SK-N-SH (cell line): ENCODE results near the gene PPP2R5B. TPM values are rescaled to one million over a fixed set of nuclear protein-coding genes. Genes with fewer than 3 reads are reported as not detected.

Experiments
- CTCF ChIA-PET: fragments of 300-600, 350-600 bp; formaldehyde crosslinking; extraction: SDS; loops from one replicate; lab custom pipeline; 2021; lab: Yijun Ruan, JAX
- POLR2A ChIA-PET: fragments of 350-600 bp; sonication (Branson Sonifier 250); formaldehyde crosslinking; extraction: SDS; loops from one replicate; lab custom pipeline; 2020; ENCODE audit warnings: antibody characterized with exemption, inconsistent platforms; lab: Yijun Ruan, JAX
- DNase-seq: peaks from one replicate; pipeline ENCODE4 v3.0.0; 2012
- H2AFZ ChIP-seq: fragments of 200-600 bp; sonication (generic); 2 replicates; pipeline ENCODE4 v1.8.1; 2016; ENCODE audit warnings: antibody characterized with exemption, mild to moderate bottlenecking, low read depth
- H3F3A ChIP-seq: fragments of 200-600 bp; sonication (generic); replicated peaks from 2 replicates; pipeline ENCODE3; 2016; ENCODE audit warnings: antibody characterized with exemption, mild to moderate bottlenecking; ENCODE audit not compliant: insufficient read depth
- H3K27ac ChIP-seq, 2 experiments: fragments of 200-500 bp in 1 of 2; fragments of 200-600 bp in 1 of 2; sonication (Bioruptor generic) in 1 of 2; sonication (generic), shearing (Covaris generic) in 1 of 2; 2 replicates each; pipeline versions ENCODE4 v1.5.1 to v1.6.1; 2014 to 2016; ENCODE audit warnings: low read depth in 2 of 2, inconsistent platforms in 1 of 2, low read length in 1 of 2, mild to moderate bottlenecking in 1 of 2, mixed read lengths in 1 of 2
- H3K27me3 ChIP-seq: fragments of 200-600 bp; sonication (generic), shearing (Covaris generic); 2 replicates; pipeline ENCODE4 v1.6.1; 2016; ENCODE audit warnings: mixed run types; ENCODE audit not compliant: insufficient read depth
- H3K36me3 ChIP-seq, 2 experiments: fragments of 200-500 bp in 1 of 2; fragments of 200-600 bp in 1 of 2; sonication (Bioruptor generic) in 1 of 2; sonication (generic) in 1 of 2; replicated peaks in 1 of 2; 2 replicates each; pipeline versions ENCODE3 to v1.5.1; 2014 to 2016; ENCODE audit warnings: low read length in 1 of 2, mild to moderate bottlenecking in 1 of 2; ENCODE audit not compliant: insufficient read depth in 2 of 2, control insufficient read depth in 1 of 2
- H3K4me1 ChIP-seq, 2 experiments: fragments of 200-500 bp in 1 of 2; fragments of 200-600 bp in 1 of 2; sonication (Bioruptor generic) in 1 of 2; sonication (generic), shearing (Covaris generic) in 1 of 2; 2 replicates each; pipeline versions ENCODE4 v1.5.1 to v1.6.1; 2014 to 2016; ENCODE audit warnings: low read depth in 1 of 2, low read length in 1 of 2, mixed run types in 1 of 2; ENCODE audit not compliant: insufficient read depth in 2 of 2, control insufficient read depth in 1 of 2
- H3K4me2 ChIP-seq: fragments of 200-600 bp; sonication (generic), shearing (Covaris generic); 2 replicates; pipeline ENCODE4 v1.6.1; 2017; ENCODE audit warnings: mixed run types
- H3K4me3 ChIP-seq, 2 experiments: fragments of 200-500 bp in 1 of 2; fragments of 200-600 bp in 1 of 2; sonication (Bioruptor generic) in 1 of 2; sonication (generic), shearing (Covaris generic) in 1 of 2; 2 replicates each; pipeline versions ENCODE4 v1.5.1 to v1.8.1; 2014 to 2016; ENCODE audit warnings: low read depth in 2 of 2, inconsistent platforms in 1 of 2, low read length in 1 of 2, mild to moderate bottlenecking in 1 of 2, mixed read lengths in 1 of 2, moderate library complexity in 1 of 2
- H3K79me2 ChIP-seq: fragments of 200-600 bp; sonication (generic); 2 replicates; pipeline ENCODE4 v1.8.1; 2017; ENCODE audit warnings: mild to moderate bottlenecking; ENCODE audit not compliant: insufficient read depth
- H3K9ac ChIP-seq: fragments of 200-600 bp; sonication (generic); 2 replicates; pipeline ENCODE4 v1.6.1; 2017; ENCODE audit warnings: mixed run types
- H3K9me2 ChIP-seq: fragments of 200-600 bp; sonication (generic); 2 replicates; pipeline ENCODE4 v1.6.1; 2017; ENCODE audit warnings: mixed run types
- H3K9me3 ChIP-seq: fragments of 200-600 bp; sonication (generic); 2 replicates; pipeline ENCODE4 v1.6.1; 2017; ENCODE audit warnings: mixed run types, mild to moderate bottlenecking, moderate library complexity
- H4K20me1 ChIP-seq: fragments of 200-600 bp; sonication (generic); 2 replicates; pipeline ENCODE4 v1.6.1; 2017; ENCODE audit warnings: mild to moderate bottlenecking, mixed run types; ENCODE audit not compliant: insufficient read depth
- CTCF ChIP-seq: fragments of 200-600 bp; sonication (generic); IDR thresholded peaks from 2 replicates; pipeline ENCODE4 v1.6.1; 2017; ENCODE audit warnings: antibody characterized with exemption, mild to moderate bottlenecking, moderate library complexity
- ELF1 ChIP-seq: IDR thresholded peaks from 2 replicates; pipeline ENCODE4 v1.4.0; 2012
- EP300 ChIP-seq, 2 experiments: IDR thresholded peaks; 2 replicates each; pipeline versions ENCODE4 v1.4.0 to v1.6.1; 2012; ENCODE audit warnings: borderline replicate concordance in 1 of 2, low read depth in 1 of 2, low read length in 1 of 2
- FOXM1 ChIP-seq: IDR thresholded peaks from 2 replicates; pipeline ENCODE4 v1.4.0; 2012; ENCODE audit warnings: low read depth, mild to moderate bottlenecking
- GATA2 ChIP-seq: sonication (generic); formaldehyde crosslinking; IDR thresholded peaks from 2 replicates; pipeline ENCODE4 v1.5.0; 2020; ENCODE audit warnings: mild to moderate bottlenecking, missing genetic modification reagents
- JUND ChIP-seq: IDR thresholded peaks from 2 replicates; pipeline ENCODE4 v1.4.0; 2012
- MXI1 ChIP-seq: IDR thresholded peaks from 2 replicates; pipeline ENCODE4 v1.6.1; 2012; ENCODE audit warnings: mild to moderate bottlenecking, low read depth, low read length, improper control_type of control experiment
- RCOR1 ChIP-seq: fragments of 150-350 bp; IDR thresholded peaks from 2 replicates; pipeline ENCODE4 v1.6.1; 2017; ENCODE audit warnings: antibody characterized with exemption, low read length
- RXRA ChIP-seq: IDR thresholded peaks from 2 replicates; pipeline ENCODE4 v1.4.0; 2012; ENCODE audit warnings: low read depth, mild to moderate bottlenecking, borderline replicate concordance
- ZBTB33 ChIP-seq: IDR thresholded peaks from 2 replicates; pipeline ENCODE4 v1.4.0; 2012; ENCODE audit warnings: low read depth, borderline replicate concordance
- WGBS: methylation state at CpG from one replicate; pipeline ENCODE4 v1.1.6; 2017; ENCODE audit warnings: low lambda C conversion rate; 5-methylcytosine and 5-hydroxymethylcytosine counted together
- polyA plus RNA-seq, 3 experiments: library from polyadenylated mRNA; depleted of rRNA; stranded (reverse); fragments of >200 nt; gene quantifications; 2 replicates each; pipeline ENCODE4 v1.2.3, GENCODE V29; 2012
- TF ChIP-seq, protein P1 (sequence below): IDR thresholded peaks from 2 replicates; pipeline ENCODE4 v1.4.0; 2012; ENCODE audit warnings: low read depth, borderline replicate concordance
- TF ChIP-seq, protein P2 (sequence below): fragments of 150-350 bp; IDR thresholded peaks from 2 replicates; pipeline ENCODE4 v1.6.1; 2016; ENCODE audit warnings: mild to moderate bottlenecking, low read depth, low read length

PPP2R5B gene
- polyA plus RNA-seq, 1 of the 3 experiments (the other 2 are of a cell fraction), result 15.1 TPM

- TF ChIP-seq EP300 (IDR thresholded peaks at IDR 0.05; ENCODE audit: borderline replicate concordance in 1 of 2, low read depth in 1 of 2, low read length in 1 of 2), result no peak
These were observed 6.5 kb upstream of the PPP2R5B start (continued) for GRCh38 chr11:64918017-64918416.

GRCh38 chr11:64919627-64920026 lies 4.9 kb upstream of the PPP2R5B start:
- Histone ChIP-seq H3K9me2 (no peaks in the 10 kb centered on the region), H3K9me3 (no peaks in the 10 kb centered on the region), H3K9ac (no peak overlapping the region), H3K4me2 (no peak overlapping the region), H3F3A (no peaks in the 10 kb centered on the region), H4K20me1 (no peaks in the 10 kb centered on the region), H3K36me3 (no peaks in the 10 kb centered on the region), H3K4me1 (peaks cover 15 to 17% of the 10 kb centered on the region in 2 experiments; a peak in 3 of 4 replicates), H3K27me3 (no peaks in the 10 kb centered on the region), H2AFZ (no peak overlapping the region), H3K4me3 (no peak overlapping the region), H3K27ac (no peak overlapping the region), H3K79me2 (peaks cover 17% of the 10 kb centered on the region; the same call in 1 of the 2 replicates)
- no peak for DNase-seq
- TF ChIP-seq GATA2 (CRISPR knock-in tag) (no peak), MXI1 (no peak), JUND (no peak)
- TF ChIP-seq, protein P1, sequence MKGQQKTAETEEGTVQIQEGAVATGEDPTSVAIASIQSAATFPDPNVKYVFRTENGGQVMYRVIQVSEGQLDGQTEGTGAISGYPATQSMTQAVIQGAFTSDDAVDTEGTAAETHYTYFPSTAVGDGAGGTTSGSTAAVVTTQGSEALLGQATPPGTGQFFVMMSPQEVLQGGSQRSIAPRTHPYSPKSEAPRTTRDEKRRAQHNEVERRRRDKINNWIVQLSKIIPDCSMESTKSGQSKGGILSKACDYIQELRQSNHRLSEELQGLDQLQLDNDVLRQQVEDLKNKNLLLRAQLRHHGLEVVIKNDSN, result no peak
- 89% methylated on average over 8 of the region's 8 CpGs for WGBS
- CTCF ChIA-PET, result interaction anchor here (1.0 to 2.2 kb wide), 4 partner anchors 26 to 79 kb away, joined by 3 to 5 read pairs (median 4); partner anchors contain the start of gene CDC42BPG
- POLR2A ChIA-PET, result no interaction called here

DNA sequence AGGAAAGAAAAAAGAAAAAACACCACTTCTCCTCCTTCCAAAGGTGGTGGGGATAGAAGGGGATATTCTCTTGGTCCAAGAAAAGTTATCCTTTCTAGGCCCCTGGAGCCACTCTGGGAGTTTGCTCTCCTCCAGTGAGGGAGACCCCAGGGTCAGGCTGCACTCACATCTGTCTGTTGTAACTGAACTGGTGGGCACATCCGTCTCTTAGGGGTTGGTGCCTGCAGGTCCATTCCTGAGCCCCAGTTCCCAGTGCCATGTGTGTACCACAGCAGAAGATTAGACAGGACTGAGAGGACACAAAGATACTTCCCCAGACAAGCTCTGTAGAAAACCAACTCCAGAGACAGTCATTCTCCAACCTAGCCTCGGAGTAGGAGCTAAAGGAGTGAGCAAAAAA lies 4.4 kb upstream of the PPP2R5B start:
- Histone ChIP-seq H3K4me3 (no peak overlapping the region), H4K20me1 (no peaks in the 10 kb centered on the region), H3K9me2 (no peaks in the 10 kb centered on the region), H2AFZ (no peak overlapping the region), H3K27ac (no peak overlapping the region), H3F3A (no peaks in the 10 kb centered on the region), H3K9ac (no peak overlapping the region), H3K4me2 (no peak overlapping the region), H3K27me3 (no peaks in the 10 kb centered on the region), H3K79me2 (peaks cover 22% of the 10 kb centered on the region; the same call in 1 of the 2 replicates), H3K9me3 (no peaks in the 10 kb centered on the region), H3K36me3 (no peaks in the 10 kb centered on the region), H3K4me1 (peaks cover 15 to 17% of the 10 kb centered on the region in 2 experiments; a peak in 3 of 4 replicates)
- POLR2A ChIA-PET, result no interaction called here
- 86% methylated on average over 1 of the region's 2 CpGs for WGBS
- no peak for TF ChIP-seq FOXM1
- TF ChIP-seq ELF1, result no peak
- TF ChIP-seq MXI1, result no peak
- TF ChIP-seq, protein P2, sequence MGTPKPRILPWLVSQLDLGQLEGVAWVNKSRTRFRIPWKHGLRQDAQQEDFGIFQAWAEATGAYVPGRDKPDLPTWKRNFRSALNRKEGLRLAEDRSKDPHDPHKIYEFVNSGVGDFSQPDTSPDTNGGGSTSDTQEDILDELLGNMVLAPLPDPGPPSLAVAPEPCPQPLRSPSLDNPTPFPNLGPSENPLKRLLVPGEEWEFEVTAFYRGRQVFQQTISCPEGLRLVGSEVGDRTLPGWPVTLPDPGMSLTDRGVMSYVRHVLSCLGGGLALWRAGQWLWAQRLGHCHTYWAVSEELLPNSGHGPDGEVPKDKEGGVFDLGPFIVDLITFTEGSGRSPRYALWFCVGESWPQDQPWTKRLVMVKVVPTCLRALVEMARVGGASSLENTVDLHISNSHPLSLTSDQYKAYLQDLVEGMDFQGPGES, result no peak
- TF ChIP-seq JUND, result no peak
- no peak for TF ChIP-seq CTCF
- TF ChIP-seq ZBTB33, result no peak
- TF ChIP-seq RXRA, result no peak
- no peak for TF ChIP-seq RCOR1
- no peak for DNase-seq
- CTCF ChIA-PET, result interaction anchor here (1.2 to 2.2 kb wide), 2 partner anchors 26 to 32 kb away, joined by 4 to 5 read pairs; no protein-coding TSS in a partner anchor
